Endothelial cell of umbilical vein (primary cell): Measurements from ENCODE around the gene FGF6. TPM values are rescaled to one million over a fixed set of nuclear protein-coding genes. Genes with fewer than 3 reads are reported as not detected.

Source experiments
- BruUV-seq: library from RNA; stranded (reverse); fragments of 400-500 nt; replicated peaks from 2 replicates; lab custom pipeline; 2021; lab: Mats Ljungman, UMichigan
- CTCF ChIA-PET: fragments of 300-600, 350-600 bp; sonication (Branson Sonifier 250); formaldehyde crosslinking; loops from one replicate; lab custom pipeline; 2021; ENCODE audit warnings: antibody characterized with exemption, inconsistent platforms; lab: Charles Lee
- POLR2A ChIA-PET: fragments of 300-600, 350-600 bp; sonication (Branson Sonifier 250); formaldehyde crosslinking; loops from one replicate; lab custom pipeline; 2021; ENCODE audit warnings: antibody characterized with exemption, inconsistent platforms; lab: Charles Lee
- DNase-seq: peaks from one replicate; pipeline ENCODE4 v3.0.0-alpha.2; 2011; ENCODE audit warnings: low read depth, low spot score
- FAIRE-seq: peaks from 2 replicates; lab custom pipeline; 2011; peaks lifted over from hg19 to GRCh38; lab: Jason Lieb, UNC
- H2AFZ ChIP-seq: 2 replicates; pipeline ENCODE4 v1.6.0; 2012; ENCODE audit warnings: low read depth, low read length, control low read depth, inconsistent platforms
- H3K27ac ChIP-seq: 2 replicates; pipeline ENCODE4 v1.5.1; 2011; ENCODE audit warnings: low read depth, mild to moderate bottlenecking, control low read depth, low read length, moderate library complexity; ENCODE audit not compliant: insufficient read depth
- H3K27me3 ChIP-seq, 2 experiments: 2 replicates each; pipeline versions ENCODE4 v1.6.0 to v1.6.1; 2011; ENCODE audit warnings: low read length in 2 of 2, mixed read lengths in 1 of 2; ENCODE audit not compliant: control insufficient read depth in 2 of 2, insufficient read depth in 2 of 2
- H3K36me3 ChIP-seq, 2 experiments: 2 replicates in 1 of 2; 3 replicates in 1 of 2; pipeline ENCODE4 v1.5.1; 2011; ENCODE audit warnings: low read length in 2 of 2, mild to moderate bottlenecking in 1 of 2, moderate library complexity in 1 of 2; ENCODE audit not compliant: control insufficient read depth in 2 of 2, insufficient read depth in 2 of 2; ENCODE audit errors: extremely low read depth in 1 of 2
- H3K4me1 ChIP-seq: 3 replicates; pipeline ENCODE4 v1.5.1; 2011; ENCODE audit warnings: mild to moderate bottlenecking, low read length; ENCODE audit not compliant: control insufficient read depth, insufficient read depth; ENCODE audit errors: extremely low read depth
- H3K4me2 ChIP-seq: 2 replicates; pipeline ENCODE4 v1.6.1; 2011; ENCODE audit warnings: low read length, control low read depth, mixed read lengths; ENCODE audit not compliant: insufficient read depth
- H3K4me3 ChIP-seq, 3 experiments: fragments of 200-600 bp in 1 of 3; sonication (generic), shearing (Covaris generic) in 1 of 3; replicated peaks in 1 of 3; 2 replicates each; pipeline ENCODE4 v1.5.1; 2011 to 2016; ENCODE audit warnings: control low read depth in 3 of 3, low read length in 3 of 3, mild to moderate bottlenecking in 2 of 3, inconsistent platforms in 1 of 3, low read depth in 1 of 3, moderate library complexity in 1 of 3; ENCODE audit not compliant: insufficient read depth in 1 of 3
- H3K79me2 ChIP-seq: 2 replicates; pipeline ENCODE4 v1.6.0; 2012; ENCODE audit warnings: low read length, inconsistent platforms; ENCODE audit not compliant: control insufficient read depth, insufficient read depth
- H3K9ac ChIP-seq: replicated peaks from 2 replicates; pipeline ENCODE3; 2011; ENCODE audit warnings: low read length, control low read depth; ENCODE audit not compliant: insufficient read depth; ENCODE audit errors: extremely low read depth
- H3K9me1 ChIP-seq: replicated peaks from 3 replicates; pipeline ENCODE4 v1.6.0; 2011; ENCODE audit warnings: mild to moderate bottlenecking, low read length; ENCODE audit not compliant: control insufficient read depth, insufficient read depth; ENCODE audit errors: extremely low read depth
- H3K9me3 ChIP-seq: replicated peaks from 2 replicates; pipeline ENCODE4 v1.5.1; 2012; ENCODE audit warnings: low read length, inconsistent platforms; ENCODE audit not compliant: control insufficient read depth, insufficient read depth
- H4K20me1 ChIP-seq: replicated peaks from 2 replicates; pipeline ENCODE3; 2011; ENCODE audit warnings: mild to moderate bottlenecking, low read length; ENCODE audit not compliant: control insufficient read depth, insufficient read depth; ENCODE audit errors: extremely low read depth
- EZH2 ChIP-seq: IDR thresholded peaks from 2 replicates; pipeline ENCODE4 v1.6.1; 2012; ENCODE audit warnings: borderline replicate concordance, low read depth, mild to moderate bottlenecking, moderate library complexity, low read length, inconsistent platforms; ENCODE audit not compliant: severe bottlenecking
- FOS ChIP-seq: IDR thresholded peaks from 2 replicates; pipeline ENCODE4 v1.6.1; 2011; ENCODE audit warnings: mild to moderate bottlenecking, low read length, moderate library complexity, borderline replicate concordance; ENCODE audit not compliant: insufficient read depth
- JUN ChIP-seq: IDR thresholded peaks from 2 replicates; pipeline ENCODE4 v1.6.1; 2011; ENCODE audit warnings: borderline replicate concordance, low read depth; ENCODE audit not compliant: insufficient read length, insufficient read depth
- MAX ChIP-seq: IDR thresholded peaks from 2 replicates; pipeline ENCODE4 v1.6.1; 2011; ENCODE audit not compliant: insufficient read depth, insufficient read length
- MYC ChIP-seq: IDR thresholded peaks from one replicate; pipeline ENCODE4 v1.6.1; 2011; ENCODE audit warnings: mild to moderate bottlenecking, low read depth, low read length
- POLR2A ChIP-seq: IDR thresholded peaks from 2 replicates; pipeline ENCODE4 v1.6.1; 2012; ENCODE audit warnings: low read depth, mild to moderate bottlenecking, control low read depth, low read length
- POLR2AphosphoS5 ChIP-seq: IDR thresholded peaks from 2 replicates; pipeline ENCODE4 v1.6.1; 2012; ENCODE audit warnings: low read depth, mild to moderate bottlenecking, control low read depth, low read length, moderate library complexity; ENCODE audit not compliant: insufficient read depth
- dilution Hi-C: fragments of 300-500 bp; cut with MboI; formaldehyde crosslinking; loops from one replicate; pipeline ENCODE4 v1.15.0; 2019; ENCODE audit warnings: low sequenced_read_pairs; ENCODE audit not compliant: extremely low pct_ligation_motif_present
- intact Hi-C: fragments of 100-400 bp; cut with micrococcal nuclease; formaldehyde crosslinking; loops from one replicate; pipeline ENCODE4 v1.10.0; 2022
- polyA plus RNA-seq, 4 experiments: library from polyadenylated mRNA; depleted of rRNA in 3 of 4; stranded (reverse) in 3 of 4; unstranded in 1 of 4; fragments of >200 nt; gene quantifications; 2 replicates each; pipeline versions ENCODE4 v1.2.1 to v1.2.3, GENCODE V29; 2011 to 2012; ENCODE audit warnings: missing spikeins in 1 of 4
- total RNA-seq: library from RNA; stranded (reverse); gene quantifications from 2 replicates; pipeline ENCODE4 v1.2.3, GENCODE V29; 2021
- TF ChIP-seq, protein P1 (sequence below), 2 donors: IDR thresholded peaks; 1 replicate in 1 of 2; 2 replicates in 1 of 2; pipeline ENCODE4 v1.5.1; 2011; ENCODE audit warnings: low read length in 2 of 2, mild to moderate bottlenecking in 2 of 2, moderate library complexity in 2 of 2, control low read depth in 1 of 2, inconsistent platforms in 1 of 2, low read depth in 1 of 2; ENCODE audit not compliant: insufficient read depth in 1 of 2; ENCODE audit errors: extremely low read depth in 1 of 2

FGF6 gene
- total and polyA plus RNA-seq, 2 donors (not counting 3 experiments of a cell fraction or from before 2014, with no cell fraction given): not detected

DNA sequence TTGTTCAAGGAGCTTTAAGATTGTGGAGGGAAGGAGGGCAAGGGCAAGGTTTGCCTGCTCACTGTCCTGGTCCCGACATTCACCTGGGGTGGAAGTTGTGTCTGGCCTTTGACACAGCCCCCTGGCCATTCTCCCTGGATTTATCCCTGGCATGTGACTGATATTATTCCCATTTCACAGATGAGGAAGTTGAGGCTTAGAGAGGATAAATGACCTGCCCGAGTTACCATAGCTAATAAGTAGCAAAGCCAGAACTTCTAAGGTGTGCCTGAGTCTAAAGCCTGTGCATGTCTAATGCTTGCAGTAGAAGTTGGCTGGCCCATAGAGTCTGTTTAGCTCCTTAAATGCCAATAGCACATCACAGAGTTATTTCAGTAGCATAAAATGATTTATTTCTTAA lies 720 bp upstream of the FGF6 start:
- no peak overlapping the region for H3K27ac ChIP-seq
- H3K27me3 ChIP-seq: peaks cover 1 to 6% of the 10 kb centered on the region in 2 experiments
- BruUV-seq: no TSS peak
- no peak overlapping the region for H3K4me2 ChIP-seq
- no peaks in the 10 kb centered on the region for H4K20me1 ChIP-seq
- H3K79me2 ChIP-seq: no peaks in the 10 kb centered on the region
- no peaks in the 10 kb centered on the region for H3K9me1 ChIP-seq
- FAIRE-seq: no peak
- dilution Hi-C loops (no loop called here), intact Hi-C loops (no loop called here)
- DNase-seq: no peak
- ChIA-PET POLR2A (no interaction called here), CTCF (no interaction called here)
- no peaks in the 10 kb centered on the region for H3K36me3 ChIP-seq
- no peak for TF ChIP-seq POLR2AphosphoS5
- no peak for TF ChIP-seq MYC
- no peak overlapping the region for H2AFZ ChIP-seq
- H3K9me3 ChIP-seq: no peaks in the 10 kb centered on the region
- no peak overlapping the region for H3K9ac ChIP-seq
- H3K4me1 ChIP-seq: no peaks in the 10 kb centered on the region
- no peak overlapping the region for H3K4me3 ChIP-seq

DNA sequence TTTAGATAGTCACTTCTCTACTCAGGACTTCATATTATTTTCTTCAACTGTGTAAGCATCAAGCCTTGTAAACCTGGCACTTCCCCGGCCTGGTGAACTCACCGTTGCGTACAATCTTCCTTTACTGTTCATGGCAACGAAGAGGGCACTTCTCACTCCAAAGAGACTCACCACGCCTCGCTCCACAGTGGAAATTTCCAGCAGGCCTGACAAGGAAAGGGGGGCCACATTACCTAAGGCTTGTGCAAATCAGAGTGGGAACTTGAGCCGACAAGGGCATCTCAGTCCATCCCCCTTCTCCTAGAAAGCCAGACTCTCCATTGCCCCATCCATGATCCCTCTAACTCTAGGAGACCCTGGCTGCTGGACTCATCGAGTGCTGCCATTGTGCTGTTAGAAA lies 1.6 kb downstream of the FGF6 start:
- TF ChIP-seq FOS (no peak), POLR2A (no peak), MAX (no peak), JUN (no peak), MYC (no peak), EZH2 (no peak)
- TF ChIP-seq, protein P1, sequence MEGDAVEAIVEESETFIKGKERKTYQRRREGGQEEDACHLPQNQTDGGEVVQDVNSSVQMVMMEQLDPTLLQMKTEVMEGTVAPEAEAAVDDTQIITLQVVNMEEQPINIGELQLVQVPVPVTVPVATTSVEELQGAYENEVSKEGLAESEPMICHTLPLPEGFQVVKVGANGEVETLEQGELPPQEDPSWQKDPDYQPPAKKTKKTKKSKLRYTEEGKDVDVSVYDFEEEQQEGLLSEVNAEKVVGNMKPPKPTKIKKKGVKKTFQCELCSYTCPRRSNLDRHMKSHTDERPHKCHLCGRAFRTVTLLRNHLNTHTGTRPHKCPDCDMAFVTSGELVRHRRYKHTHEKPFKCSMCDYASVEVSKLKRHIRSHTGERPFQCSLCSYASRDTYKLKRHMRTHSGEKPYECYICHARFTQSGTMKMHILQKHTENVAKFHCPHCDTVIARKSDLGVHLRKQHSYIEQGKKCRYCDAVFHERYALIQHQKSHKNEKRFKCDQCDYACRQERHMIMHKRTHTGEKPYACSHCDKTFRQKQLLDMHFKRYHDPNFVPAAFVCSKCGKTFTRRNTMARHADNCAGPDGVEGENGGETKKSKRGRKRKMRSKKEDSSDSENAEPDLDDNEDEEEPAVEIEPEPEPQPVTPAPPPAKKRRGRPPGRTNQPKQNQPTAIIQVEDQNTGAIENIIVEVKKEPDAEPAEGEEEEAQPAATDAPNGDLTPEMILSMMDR (IDR thresholded peaks at IDR 0.05; ENCODE audit: extremely low read depth in 1 of 2, insufficient read depth in 1 of 2, low read depth in 1 of 2, low read length in 2 of 2): no peak
- dilution Hi-C loops: no loop called here
- CTCF ChIA-PET: interaction anchor here (1.0 kb wide), 1 partner anchor 22 kb away, joined by 4 read pairs; no protein-coding TSS in a partner anchor

More for the DNA sequence above, 1.6 kb downstream of the FGF6 start:
- Histone ChIP-seq H3K9me1 (no peaks in the 10 kb centered on the region), H3K4me2 (no peak overlapping the region), H4K20me1 (no peaks in the 10 kb centered on the region), H3K4me3 (no peak overlapping the region), H3K27me3 (peaks cover 0 to 3% of the 10 kb centered on the region in 2 experiments), H3K36me3 (no peaks in the 10 kb centered on the region), H2AFZ (no peak overlapping the region), H3K27ac (no peak overlapping the region), H3K79me2 (no peaks in the 10 kb centered on the region), H3K4me1 (no peaks in the 10 kb centered on the region), H3K9me3 (no peaks in the 10 kb centered on the region), H3K9ac (no peak overlapping the region)
- DNase-seq (no peak), FAIRE-seq (no peak)
- intact Hi-C loops: no loop called here
- no TSS peak for BruUV-seq
- POLR2A ChIA-PET: no interaction called here
